Activated gamma-delta T cell treated with anti-CD3 and anti-CD28 coated beads, Interleukin-2, amount 50 U/mL, for 16 hours (primary cell): Measurements from ENCODE around the gene TEX22.

Experiments used
- DNase-seq: peaks from one replicate; pipeline ENCODE4 v3.0.0-alpha.2; 2020; ENCODE audit warnings: low read depth

The TEX22 gene

GRCh38 chr14:105400016-105400415, 1.7 kb downstream of the TEX22 start:
- DNase-seq: no peak

GRCh38 chr14:105401699-105402098, 3.4 kb downstream of the TEX22 start:
- no peak for DNase-seq

- DNase-seq: no peak
Observed at GRCh38 chr14:105408592-105408991, 10.3 kb downstream of the TEX22 start.

GRCh38 chr14:105409364-105409763, 11.0 kb downstream of the TEX22 start:
- no peak for DNase-seq

GRCh38 chr14:105410642-105411016, 12.3 kb downstream of the TEX22 start:
- DNase-seq: no peak

- no peak for DNase-seq
Observed at GRCh38 chr14:105411017-105411941, 12.9 kb downstream of the TEX22 start.

- no peak for DNase-seq
Observed at GRCh38 chr14:105411985-105412770, 13.8 kb downstream of the TEX22 start.

DNA sequence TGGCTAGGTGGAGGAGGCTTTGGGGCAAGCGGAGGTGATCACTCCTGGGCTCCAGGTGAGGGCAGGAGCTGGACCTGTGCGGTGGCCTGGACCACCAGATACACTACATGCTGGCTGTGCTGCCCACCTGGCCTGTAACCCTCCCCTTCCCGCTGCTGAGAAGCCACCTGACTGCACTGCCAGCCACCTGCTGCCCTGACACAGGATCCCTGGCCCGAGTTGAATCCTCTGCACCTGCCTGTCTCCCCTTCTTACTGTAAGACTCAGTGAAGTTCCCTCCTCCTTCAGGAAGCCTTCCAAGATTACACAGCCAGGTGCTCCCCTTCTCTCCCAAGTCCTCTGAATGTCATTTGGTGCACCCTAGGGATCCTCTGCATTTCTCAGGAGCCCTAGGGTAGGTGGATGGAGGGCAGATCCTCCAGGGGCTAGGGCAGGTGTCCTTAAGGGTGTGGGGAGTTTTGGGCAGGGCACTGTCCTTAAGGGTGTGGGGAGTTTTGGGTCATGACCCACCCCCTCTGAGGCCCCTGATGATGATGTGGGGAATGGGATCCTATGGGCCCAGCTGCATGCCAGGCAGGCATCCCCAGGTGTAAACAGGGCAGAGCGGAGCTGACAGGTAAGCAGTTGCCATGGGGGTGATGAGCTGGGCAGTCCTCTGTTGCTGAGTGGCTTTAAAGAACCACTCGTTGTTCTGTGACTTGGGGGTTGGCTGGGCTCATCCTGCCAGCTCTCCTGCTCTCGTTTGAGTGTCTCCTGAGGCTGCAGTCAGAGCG, 14.6 kb downstream of the TEX22 start:
- DNase-seq: no peak

GRCh38 chr14:105413544-105413886, 15.2 kb downstream of the TEX22 start:
- DNase-seq: no peak

GRCh38 chr14:105414456-105415371, 16.4 kb downstream of the TEX22 start:
- DNase-seq: peak; percentile 47

- DNase-seq: no peak
Observed at GRCh38 chr14:105415481-105416428, 17.4 kb downstream of the TEX22 start.

DNA sequence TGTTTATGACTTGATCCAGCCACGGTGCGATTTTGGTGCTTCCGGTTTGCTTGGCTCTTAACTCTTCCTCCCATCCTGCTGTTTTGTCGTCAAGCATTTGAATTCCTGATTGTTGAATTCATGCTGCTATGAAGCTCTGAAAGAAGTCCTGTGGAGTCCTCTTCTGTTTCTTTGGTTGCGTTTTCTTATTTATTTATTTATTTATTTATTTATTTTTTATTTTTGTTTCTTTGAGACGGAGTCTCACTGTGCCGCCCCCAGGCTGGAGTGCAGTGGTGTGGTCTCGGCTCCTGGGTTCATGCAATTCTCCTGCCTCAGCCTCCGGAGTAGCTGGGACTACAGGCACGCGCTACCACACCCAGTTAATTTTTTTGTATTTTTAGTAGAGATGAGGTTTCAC, 18.3 kb downstream of the TEX22 start:
- DNase-seq: no peak

GRCh38 chr14:105417690-105418121, 19.4 kb downstream of the TEX22 start:
- DNase-seq: no peak

DNA sequence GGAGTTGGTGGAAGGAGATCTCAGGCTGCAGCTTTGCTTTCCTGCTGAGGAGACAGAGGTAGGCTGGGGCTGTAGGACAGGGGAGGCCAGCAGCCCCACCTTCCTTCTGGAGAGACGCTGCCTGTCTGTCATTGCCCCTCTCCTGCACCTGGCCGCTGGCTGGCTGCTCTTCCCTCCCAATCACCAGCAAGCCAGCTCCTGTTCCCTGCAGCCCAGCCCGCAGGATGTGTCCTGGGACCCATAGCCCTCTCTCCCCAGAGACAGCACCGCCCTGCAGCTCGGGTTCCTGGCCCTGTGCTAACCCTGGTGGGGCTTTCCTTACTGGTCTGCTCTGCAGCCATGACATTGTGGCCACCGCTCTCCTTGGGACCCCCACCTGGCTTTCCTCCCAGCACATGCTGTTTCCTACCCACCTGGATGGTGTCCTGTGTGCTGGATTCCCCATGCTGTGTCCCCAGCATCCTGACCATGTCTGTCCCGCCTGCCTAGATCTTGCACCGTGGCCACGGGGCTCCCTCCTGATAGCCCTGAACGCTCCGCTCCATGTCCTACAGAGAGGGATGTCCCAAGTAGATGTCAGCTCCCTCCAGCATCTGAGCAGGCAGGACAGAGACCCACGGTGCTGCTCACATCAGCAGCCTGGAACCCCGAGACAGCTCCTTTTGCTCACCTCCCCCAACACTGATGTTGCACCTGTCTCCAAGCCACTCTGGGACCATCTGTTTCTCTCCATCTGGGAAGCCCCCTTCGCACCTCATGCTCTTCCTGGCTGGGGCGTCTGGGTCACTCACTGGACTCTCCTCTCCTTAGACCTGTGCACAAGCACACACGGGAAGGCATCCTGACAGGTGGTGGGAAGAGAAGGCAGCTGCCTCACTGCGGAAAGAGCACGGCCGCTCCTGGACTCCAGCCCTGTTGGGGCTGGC, 20.2 kb downstream of the TEX22 start:
- no peak for DNase-seq

DNA sequence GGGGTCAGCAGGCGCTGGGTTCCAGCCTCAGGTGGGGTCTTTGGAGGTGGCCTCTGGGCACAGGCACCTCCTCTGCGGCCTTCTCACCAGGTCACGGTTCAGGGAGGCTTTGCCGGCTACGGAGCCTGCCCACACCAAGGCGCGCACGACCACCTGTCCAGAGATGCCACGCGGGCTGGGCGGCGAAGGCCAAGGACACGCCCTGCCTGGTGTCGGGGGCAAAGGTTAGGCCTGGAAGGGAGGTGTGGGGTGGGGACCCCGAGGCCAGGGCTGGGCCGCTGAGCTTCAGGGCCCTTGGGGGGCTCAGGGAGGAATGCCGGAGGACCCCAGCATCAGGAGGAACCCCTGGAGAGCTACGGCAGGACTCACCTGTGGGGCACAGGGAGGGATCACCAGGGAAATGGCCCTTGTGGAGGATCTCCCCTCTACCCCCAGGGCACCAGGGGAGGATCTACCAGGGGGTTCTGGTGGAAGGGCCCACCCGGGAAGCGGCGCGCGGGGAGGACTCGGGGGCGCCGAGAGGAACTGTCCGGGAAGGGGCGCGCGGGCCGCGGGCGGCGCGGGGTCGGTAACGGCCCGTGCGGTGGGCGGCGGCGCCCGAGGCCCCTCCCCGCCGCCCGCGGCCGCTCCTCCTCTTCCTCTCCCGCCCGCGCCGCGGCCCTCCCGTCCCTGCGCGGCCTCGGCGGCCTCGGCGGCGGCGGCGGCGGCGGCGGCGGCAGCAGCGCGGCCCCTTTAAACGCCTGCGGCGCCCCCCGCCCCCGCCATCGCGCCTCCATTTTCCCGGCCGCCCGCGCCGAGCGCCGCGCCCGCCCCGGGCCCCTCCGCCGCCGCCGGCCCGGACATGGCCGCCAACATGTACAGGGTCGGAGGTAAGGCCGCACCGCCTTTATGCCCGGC, 21.1 kb downstream of the TEX22 start, which contains the start of gene MTA1:
Gene MTA1, plus strand, starts transcription at position 633 of the 897 bp plus-strand sequence. Its CDS starts 209 bp downstream, at position 842.
- no peak for DNase-seq

DNA sequence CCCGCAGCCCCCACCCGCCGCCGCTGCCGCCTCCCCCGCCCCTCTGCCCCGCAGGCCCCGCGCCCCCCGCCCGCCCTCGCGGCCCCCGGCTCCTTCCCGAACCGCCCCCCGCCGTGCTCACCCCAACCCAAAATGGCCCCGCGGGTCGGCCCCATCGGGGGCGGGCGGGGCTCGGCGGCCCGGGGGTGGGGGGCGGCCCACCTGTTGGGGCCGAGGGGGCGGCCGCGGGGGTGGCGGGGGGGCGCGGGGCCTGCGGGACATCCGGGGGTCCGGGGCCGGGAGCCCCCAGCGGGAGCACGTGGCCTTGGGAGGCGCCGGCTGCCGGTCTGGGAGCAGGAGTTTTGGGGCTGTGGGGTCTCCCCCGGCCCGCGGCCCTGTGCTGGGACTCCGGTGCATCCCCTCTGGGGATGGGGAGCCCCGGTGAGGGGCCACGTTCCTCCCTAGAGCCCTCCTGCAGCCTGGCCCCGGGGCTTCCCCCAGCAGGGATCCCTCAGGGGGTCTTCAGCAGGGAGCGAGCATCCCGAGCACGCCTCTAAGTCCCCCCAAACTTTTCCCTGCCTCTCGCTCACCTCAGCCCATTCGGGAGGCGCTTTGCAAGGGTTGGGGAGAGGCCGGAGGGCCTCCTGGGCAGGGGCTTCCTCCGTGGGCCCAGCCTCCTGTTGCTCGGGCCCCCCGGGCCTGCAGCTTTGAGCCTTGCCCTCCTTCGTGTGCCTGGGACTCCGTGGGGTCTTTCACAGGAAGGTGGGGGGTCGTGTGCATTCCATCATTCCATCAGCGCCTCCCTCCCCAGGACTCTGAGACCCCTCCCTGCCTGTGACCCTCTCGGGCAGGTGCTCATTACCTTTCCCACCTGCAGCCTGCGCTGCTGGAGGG, 22.0 kb downstream of the TEX22 start:
- no peak for DNase-seq
